HG03280 (cell line): ENCODE measurements around the gene ZNF441.
"Not testable (repeated sequence)": the region's sequence is repeated elsewhere in the genome, so short reads cannot be mapped to it uniquely, and the experiment has no call there.

Source experiments
- ATAC-seq: cut with Tn5 transposase; IDR thresholded peaks from one replicate; pipeline ENCODE4 v1.9.1; 2021; ENCODE audit warnings: mild to moderate bottlenecking, moderate library complexity; ENCODE audit not compliant: unreplicated experiment

Gene ZNF441

GRCh38 chr19:11766597-11767591, at the start of gene ZNF441:
Gene ZNF441 (plus strand): TSS chr19:11767000. CDS start chr19:11767194, 194 bp downstream.
- peak; percentile 90 for ATAC-seq

DNA sequence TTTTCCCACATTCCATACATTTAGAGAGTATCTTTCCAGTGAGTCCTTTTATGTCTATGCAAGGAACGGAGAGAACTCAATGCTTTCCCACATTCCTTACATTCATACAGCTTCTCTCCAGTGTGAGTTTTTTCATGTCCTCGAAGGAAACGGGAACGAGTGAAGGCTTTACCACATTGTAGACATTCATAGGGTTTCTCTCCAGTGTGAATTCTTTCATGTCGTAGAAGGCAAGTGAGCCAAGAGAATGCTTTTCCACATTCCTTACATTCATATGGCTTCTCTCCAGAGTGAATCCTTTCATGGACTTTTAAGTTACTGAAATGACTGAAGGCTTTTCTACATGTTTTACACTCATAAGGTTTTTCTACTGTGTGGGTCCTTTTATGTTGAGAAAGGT, 45.1 kb upstream of the ZNF441 start:
- ATAC-seq: no peak

DNA sequence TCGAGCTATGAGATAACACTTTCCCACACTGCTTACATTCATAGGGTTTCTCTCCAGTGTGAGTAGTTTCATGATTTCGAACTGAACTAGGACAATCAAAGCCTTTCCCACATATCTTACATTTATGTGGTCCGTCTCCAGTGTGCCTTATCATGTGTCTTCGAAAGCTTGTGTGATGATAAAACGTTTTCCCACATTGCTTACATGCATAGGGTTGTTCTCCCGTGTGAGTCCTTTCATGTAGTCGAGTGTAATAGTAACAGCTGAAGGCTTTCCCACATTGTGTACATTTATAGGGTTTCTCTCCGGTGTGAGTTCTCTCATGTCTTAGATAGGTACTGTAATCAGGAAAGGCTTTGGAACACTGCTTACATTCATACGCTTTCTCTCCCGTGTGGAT, 44.4 kb upstream of the ZNF441 start:
- ATAC-seq: no peak

DNA sequence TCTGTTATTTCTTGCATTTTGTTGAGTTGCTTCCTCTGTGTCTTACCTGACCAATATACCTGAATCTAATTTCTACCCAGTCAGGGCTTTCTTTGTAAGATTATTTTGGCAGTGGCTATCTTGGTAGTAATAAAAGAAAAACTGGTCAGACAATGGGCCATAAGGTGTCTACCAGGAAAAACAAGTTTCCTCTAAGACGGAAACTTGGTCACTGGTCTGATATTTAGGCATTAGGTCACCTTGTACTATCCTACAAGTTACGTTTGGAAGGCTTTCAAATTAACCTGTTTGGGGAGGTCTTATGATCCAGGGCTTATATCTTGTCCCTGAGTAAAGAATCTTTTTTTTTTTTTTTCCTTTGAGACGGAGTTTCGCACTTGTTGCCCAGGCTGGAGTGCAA, 37.2 kb upstream of the ZNF441 start:
- ATAC-seq: no peak

DNA sequence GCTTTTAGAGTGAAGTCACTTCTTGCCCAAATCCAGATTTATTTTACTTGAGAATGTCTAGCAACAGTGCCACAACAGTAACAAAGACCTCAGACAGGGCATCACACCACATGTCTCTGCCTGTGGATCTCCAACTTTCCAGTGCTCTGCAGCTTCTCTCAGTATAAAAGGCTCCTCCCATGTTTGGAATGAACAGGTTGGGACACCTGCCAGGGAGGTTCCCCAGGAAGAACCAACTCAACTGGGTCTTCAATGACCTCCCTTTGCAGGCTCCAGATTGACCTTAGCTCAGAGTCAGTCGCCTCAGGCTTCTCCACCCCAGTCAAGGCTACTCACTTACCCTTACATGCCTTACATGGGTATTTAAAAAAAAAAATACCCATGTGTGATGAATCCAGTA, 31.4 kb upstream of the ZNF441 start:
- no peak for ATAC-seq

GRCh38 chr19:11736696-11737095, 30.1 kb upstream of the ZNF441 start:
- ATAC-seq: no peak

DNA sequence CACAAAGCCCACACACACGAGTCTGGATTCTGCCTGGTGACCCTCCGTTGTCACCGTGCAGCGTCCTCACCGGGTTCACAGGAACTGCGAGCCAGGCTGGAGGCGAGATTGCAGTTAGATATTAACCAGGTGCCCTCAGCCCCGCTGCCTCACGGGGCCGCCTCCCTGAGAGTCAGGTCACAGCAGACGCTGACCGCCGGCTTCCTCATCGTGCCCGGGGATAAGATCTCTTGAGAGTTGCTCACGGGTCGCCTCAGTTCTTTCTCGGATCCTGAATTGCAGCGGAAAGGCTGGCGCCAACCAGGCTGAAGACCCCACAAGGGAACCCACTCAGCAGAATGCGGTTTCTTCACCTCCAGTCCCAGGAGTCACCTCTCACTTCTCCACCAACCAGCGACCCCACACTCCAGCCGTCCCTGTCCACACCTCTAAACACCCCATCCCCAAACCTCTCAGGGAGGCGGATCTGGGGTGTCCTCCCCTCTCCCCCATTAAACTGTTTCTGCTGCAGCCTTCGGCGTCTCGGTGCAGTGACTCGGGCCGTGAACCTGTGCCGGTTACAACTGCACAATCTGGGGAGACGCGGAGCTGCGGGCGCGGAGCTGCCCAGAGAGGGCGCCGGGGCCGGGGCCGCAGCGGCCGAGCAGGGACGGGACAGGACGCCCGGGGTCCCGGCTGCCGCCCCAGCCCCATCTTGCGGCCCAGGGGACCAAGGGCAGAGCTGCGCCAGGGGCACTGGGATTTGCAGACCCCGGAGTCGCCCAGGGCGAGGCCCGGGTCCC, 28.6 kb upstream of the ZNF441 start:
- ATAC-seq: peak; percentile 43

- ATAC-seq: peak; percentile 95
Measured at GRCh38 chr19:11738746-11739620, 27.8 kb upstream of the ZNF441 start, which contains the start of gene ZNF823. Gene ZNF823 (minus strand): TSS chr19:11738946. CDS start chr19:11738819, 127 bp downstream.

DNA sequence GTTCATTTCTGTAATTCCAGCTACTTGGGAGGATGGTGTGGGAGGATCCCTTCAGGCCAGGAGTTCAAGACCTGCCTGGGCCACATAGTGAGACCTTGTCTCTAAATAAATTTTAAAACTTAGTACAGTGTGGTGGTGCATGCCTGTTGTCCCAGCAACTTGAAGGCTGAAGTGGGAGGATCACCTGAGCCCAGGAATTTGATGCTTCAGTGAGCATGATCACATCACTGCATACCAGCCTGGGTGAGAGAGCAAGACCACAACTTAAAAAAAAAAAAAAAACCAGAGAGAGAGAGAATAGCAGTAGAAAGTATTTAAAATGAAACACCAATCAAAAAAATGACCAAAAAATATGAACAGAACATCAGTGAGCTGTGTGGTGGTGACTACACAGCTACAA, 20.9 kb upstream of the ZNF441 start:
- no peak for ATAC-seq

DNA sequence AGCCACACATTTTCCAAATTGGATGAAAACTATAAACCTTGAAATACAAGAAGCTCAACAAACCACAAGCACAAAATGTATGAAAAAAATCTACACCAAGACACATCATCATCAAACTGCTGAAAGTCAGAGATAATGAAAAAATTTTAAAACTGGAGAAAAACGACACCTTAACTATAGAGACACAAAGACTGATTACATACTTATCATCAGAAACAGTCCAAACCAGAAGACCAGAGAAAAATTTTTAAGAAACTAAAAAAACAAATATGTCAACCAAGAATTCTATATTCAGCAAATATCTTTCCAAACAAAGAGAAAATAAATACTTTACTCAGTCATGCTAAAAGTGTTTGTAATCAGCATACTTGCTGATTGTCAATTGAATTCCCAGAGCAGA, 19.5 kb upstream of the ZNF441 start:
- ATAC-seq: no peak

DNA sequence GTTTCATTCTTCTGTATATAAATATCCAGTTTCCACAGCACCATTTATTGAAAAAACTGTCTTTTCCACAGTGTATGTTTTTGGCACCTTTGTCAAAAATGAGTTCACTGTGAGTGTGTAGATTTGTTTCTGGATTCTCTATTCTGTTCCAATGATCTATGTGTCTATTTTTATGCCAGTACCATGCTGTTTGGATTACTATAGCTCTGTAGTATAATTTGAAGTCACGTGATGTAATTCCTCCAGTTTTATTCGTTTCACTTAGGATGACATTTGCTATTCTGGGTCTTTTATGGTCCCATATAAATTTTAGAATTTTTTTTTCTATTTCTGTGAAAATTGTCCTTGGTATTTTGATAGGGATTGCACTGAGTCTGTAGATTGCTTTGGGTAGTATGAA, 17.0 kb upstream of the ZNF441 start:
- no peak for ATAC-seq

- ATAC-seq: no peak
Measured at GRCh38 chr19:11752244-11752736, 14.5 kb upstream of the ZNF441 start.

- ATAC-seq: no peak
Measured at GRCh38 chr19:11754663-11755062, 12.1 kb upstream of the ZNF441 start.

DNA sequence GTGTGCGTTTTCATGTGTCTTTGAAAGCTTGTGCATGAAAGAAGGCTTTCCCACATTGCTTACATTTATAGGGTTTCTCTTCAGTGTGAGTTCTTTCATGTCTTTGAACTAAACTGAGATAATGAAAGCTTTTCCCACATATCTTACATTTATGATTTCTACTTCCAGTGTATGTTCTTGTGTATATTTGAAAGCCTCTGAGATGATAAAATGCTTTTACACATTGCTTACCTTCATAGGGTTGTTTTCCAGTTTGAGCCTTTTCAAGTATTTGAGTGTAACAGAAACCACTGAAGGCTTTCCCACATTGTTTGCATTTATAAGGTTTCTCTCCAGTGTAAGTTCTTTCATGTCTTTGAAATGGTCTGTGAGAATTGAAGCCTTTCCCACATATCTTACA, 9.8 kb upstream of the ZNF441 start:
- no peak for ATAC-seq

GRCh38 chr19:11759805-11760204, 7.0 kb upstream of the ZNF441 start:
- ATAC-seq: no peak

- no peak for ATAC-seq
Measured at GRCh38 chr19:11763117-11763516, 3.7 kb upstream of the ZNF441 start.

GRCh38 chr19:11763611-11764010, 3.2 kb upstream of the ZNF441 start:
- ATAC-seq: no peak

DNA sequence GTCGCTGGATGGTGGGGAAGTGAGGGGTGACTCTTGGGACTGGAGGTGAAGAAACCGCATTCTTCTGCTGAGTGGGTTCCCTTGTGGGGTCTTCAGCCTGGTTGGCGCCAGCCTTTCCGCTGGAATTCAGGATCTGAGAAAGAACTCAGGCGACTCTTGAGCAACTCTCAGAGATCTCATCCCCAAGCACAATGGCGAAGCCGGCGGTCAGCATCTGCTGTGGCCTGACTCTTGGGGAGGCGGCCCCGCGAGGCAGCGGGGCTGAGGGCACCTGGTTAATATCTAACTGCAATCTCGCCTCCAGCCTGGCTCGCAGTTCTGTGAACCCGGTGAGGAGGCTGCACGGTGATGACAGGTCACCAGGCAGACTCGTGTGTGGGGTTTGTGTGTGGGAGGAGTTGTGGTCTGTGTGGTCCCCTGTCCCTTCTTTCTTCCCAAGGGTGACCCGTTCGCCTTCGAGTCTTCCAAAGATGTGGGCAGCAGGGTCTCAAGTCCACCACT, 883 bp downstream of the ZNF441 start:
- peak; percentile 17 for ATAC-seq

- ATAC-seq: no peak
Measured at GRCh38 chr19:11769995-11770394, 3.2 kb downstream of the ZNF441 start.

DNA sequence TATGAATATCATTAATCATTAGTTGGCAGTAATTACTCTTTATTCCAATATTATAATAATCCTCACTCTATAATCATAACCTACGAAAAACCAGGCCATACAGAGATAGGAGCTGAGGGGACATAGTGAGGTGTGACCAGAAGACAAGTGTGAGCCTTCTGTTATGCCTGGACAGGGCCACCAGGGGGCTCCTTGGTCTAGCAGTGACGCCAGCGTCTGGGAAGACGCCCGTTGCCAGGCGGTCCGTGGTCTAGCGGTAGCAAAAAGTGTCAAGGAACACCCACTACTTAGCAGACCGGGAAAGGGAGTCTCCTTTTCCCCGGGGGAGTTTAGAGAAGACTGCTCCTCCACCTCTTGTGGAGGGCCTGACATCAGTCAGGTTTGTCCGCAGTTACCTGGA, 4.7 kb downstream of the ZNF441 start:
- ATAC-seq: not testable (repeated sequence)
